Fibroblast of lung (primary cell): ENCODE results near the gene PCDHB14. TPM values are rescaled to one million over a fixed set of nuclear protein-coding genes. Genes with fewer than 3 reads are reported as not detected.
A peak's percentile ranks its signal among the peaks of the same experiment; 100 is the strongest.
"Not testable (repeated sequence)": the region's sequence is repeated elsewhere in the genome, so short reads cannot be mapped to it uniquely, and the experiment has no call there.

Source experiments
- DNase-seq, 2 donors: peaks; one replicate each; pipeline versions ENCODE4 v3.0.0 to v3.0.0-alpha.2; 2010; ENCODE audit warnings: low read depth in 2 of 2
- H2AFZ ChIP-seq: 2 replicates; pipeline ENCODE4 v1.5.1; 2012; ENCODE audit warnings: low read length, control low read depth, inconsistent platforms
- H3K27ac ChIP-seq: 2 replicates; pipeline ENCODE4 v1.5.1; 2011; ENCODE audit warnings: low read length, control low read depth; ENCODE audit not compliant: insufficient read depth
- H3K27me3 ChIP-seq: 2 replicates; pipeline ENCODE4 v1.5.1; 2011; ENCODE audit warnings: mild to moderate bottlenecking, low read length; ENCODE audit not compliant: control insufficient read depth, insufficient read depth
- H3K36me3 ChIP-seq: 2 replicates; pipeline ENCODE4 v1.5.1; 2011; ENCODE audit warnings: low read length; ENCODE audit not compliant: control insufficient read depth, insufficient read depth
- H3K4me1 ChIP-seq: 2 replicates; pipeline ENCODE4 v1.5.1; 2011; ENCODE audit warnings: low read length; ENCODE audit not compliant: control insufficient read depth, insufficient read depth; ENCODE audit errors: extremely low read depth
- H3K4me2 ChIP-seq: 2 replicates; pipeline ENCODE4 v1.5.1; 2011; ENCODE audit warnings: low read length, control low read depth; ENCODE audit not compliant: insufficient read depth; ENCODE audit errors: extremely low read depth
- H3K4me3 ChIP-seq, 4 experiments: fragments of 200-600 bp in 1 of 4; sonication (generic) in 1 of 4; replicated peaks in 1 of 4; 2 replicates each; pipeline ENCODE4 v1.5.1; 2011 to 2016; ENCODE audit warnings: low read length in 4 of 4, low read depth in 3 of 4, mild to moderate bottlenecking in 3 of 4, control low read depth in 2 of 4, inconsistent platforms in 1 of 4, mixed read lengths in 1 of 4; ENCODE audit not compliant: insufficient read depth in 1 of 4; ENCODE audit errors: control extremely low read depth in 1 of 4
- H3K79me2 ChIP-seq: 2 replicates; pipeline ENCODE4 v1.5.1; 2012; ENCODE audit warnings: mild to moderate bottlenecking, low read length, inconsistent platforms; ENCODE audit not compliant: control insufficient read depth, insufficient read depth
- H3K9ac ChIP-seq: 2 replicates; pipeline ENCODE4 v1.5.1; 2011; ENCODE audit warnings: mild to moderate bottlenecking, low read length, control low read depth; ENCODE audit not compliant: insufficient read depth
- H3K9me3 ChIP-seq: 2 replicates; pipeline ENCODE4 v1.5.1; 2012; ENCODE audit warnings: low read depth, low read length; ENCODE audit not compliant: control insufficient read depth, insufficient read depth
- H4K20me1 ChIP-seq: 2 replicates; pipeline ENCODE4 v1.5.1; 2011; ENCODE audit warnings: low read length; ENCODE audit not compliant: control insufficient read depth, insufficient read depth; ENCODE audit errors: extremely low read depth
- CTCF ChIP-seq, 2 donors: IDR thresholded peaks in 1 of 2; conservative IDR thresholded peaks in 1 of 2; 1 replicate in 1 of 2; 2 replicates in 1 of 2; pipeline ENCODE4 v1.5.1; 2011 to 2012; ENCODE audit warnings: low read length in 2 of 2, control low read depth in 1 of 2, inconsistent platforms in 1 of 2, low read depth in 1 of 2, mild to moderate bottlenecking in 1 of 2
- EZH2 ChIP-seq: IDR thresholded peaks from 2 replicates; pipeline ENCODE4 v1.5.1; 2012; ENCODE audit warnings: low read length, control low read depth, mild to moderate bottlenecking; ENCODE audit errors: missing control alignments
- polyA plus RNA-seq, 2 donors: library from polyadenylated mRNA; depleted of rRNA in 1 of 2; stranded (reverse) in 1 of 2; unstranded in 1 of 2; fragments of >200 nt; gene quantifications; 2 replicates each; pipeline ENCODE4 v1.2.1, GENCODE V29; 2011 to 2012; ENCODE audit warnings: missing spikeins in 1 of 2
- total RNA-seq: library from RNA; depleted of rRNA; stranded (reverse); fragments of >200 nt; gene quantifications from 2 replicates; pipeline ENCODE4 v1.2.1, GENCODE V29; 2014

Gene PCDHB14
- total and polyA plus RNA-seq, 2 donors (not counting 1 experiment from before 2014, with no cell fraction given) = 0.86 to 1.7 TPM

GRCh38 chr5:141196363-141196762 lies 26.8 kb upstream of the PCDHB14 start:
- Histone ChIP-seq H3K4me1 (no peaks in the 10 kb centered on the region), H2AFZ (no peak overlapping the region)

GRCh38 chr5:141199359-141200235 lies 23.5 kb upstream of the PCDHB14 start, which contains the start of gene PCDHB11:
Gene PCDHB11 (plus strand): TSS chr5:141199627. CDS start chr5:141199775, 148 bp downstream.
- no peak within 1 kb of the TSS for H3K4me2 ChIP-seq
- no peak within 1 kb of the TSS for H3K9ac ChIP-seq
- TF ChIP-seq CTCF (conservative IDR thresholded peaks at IDR 0.05 in 1 of 2, IDR thresholded peaks at IDR 0.05 in 1 of 2; ENCODE audit: low read depth in 1 of 2, low read length in 2 of 2) (no peak), EZH2 (no peak)

More at GRCh38 chr5:141196363-141196762, 26.8 kb upstream of the PCDHB14 start:
- no peaks in the 10 kb centered on the region for H3K79me2 ChIP-seq
- H4K20me1 ChIP-seq = no peaks in the 10 kb centered on the region
- TF ChIP-seq EZH2 = no peak
- TF ChIP-seq CTCF (conservative IDR thresholded peaks at IDR 0.05 in 1 of 2, IDR thresholded peaks at IDR 0.05 in 1 of 2; ENCODE audit: low read depth in 1 of 2, low read length in 2 of 2) = no peak
- no peaks in the 10 kb centered on the region for H3K36me3 ChIP-seq
- H3K27ac ChIP-seq = no peak overlapping the region
- H3K4me2 ChIP-seq = no peak overlapping the region
- no peak overlapping the region for H3K4me3 ChIP-seq
- H3K9me3 ChIP-seq = no peaks in the 10 kb centered on the region
- DNase-seq = no peak
- H3K9ac ChIP-seq = no peak overlapping the region
- H3K27me3 ChIP-seq = no peaks in the 10 kb centered on the region

GRCh38 chr5:141201126-141201525 lies 22.0 kb upstream of the PCDHB14 start:
- H2AFZ ChIP-seq, H4K20me1 ChIP-seq, H3K27ac ChIP-seq, H3K36me3 ChIP-seq, H3K79me2 ChIP-seq, H3K9ac ChIP-seq, H3K9me3 ChIP-seq, H3K4me2 ChIP-seq, DNase-seq, H3K4me3 ChIP-seq, H3K27me3 ChIP-seq, H3K4me1 ChIP-seq: not testable (repeated sequence)

More at GRCh38 chr5:141199359-141200235, 23.5 kb upstream of the PCDHB14 start, which contains the start of gene PCDHB11:
- Histone ChIP-seq H3K36me3 (no peaks in the 10 kb centered on the region), H3K4me3 (peak within 1 kb of the TSS in 1 of 4 experiments; percentile 25), H2AFZ (no peak within 1 kb of the TSS), H3K27me3 (no peaks in the 10 kb centered on the region), H3K9me3 (no peaks in the 10 kb centered on the region), H3K4me1 (no peaks in the 10 kb centered on the region), H3K79me2 (no peaks in the 10 kb centered on the region), H4K20me1 (no peaks in the 10 kb centered on the region), H3K27ac (no peak within 1 kb of the TSS)
- no peak for DNase-seq

- not testable (repeated sequence) for H3K4me1 ChIP-seq, H4K20me1 ChIP-seq, H3K9me3 ChIP-seq, H3K4me2 ChIP-seq, H3K36me3 ChIP-seq, H3K4me3 ChIP-seq, H3K9ac ChIP-seq, H2AFZ ChIP-seq, DNase-seq, H3K27ac ChIP-seq, H3K27me3 ChIP-seq, H3K79me2 ChIP-seq
Observed at GRCh38 chr5:141201646-141202045, 21.5 kb upstream of the PCDHB14 start.
